GM23338 (cell line): ENCODE data around the gene GSTM5. TPM values are rescaled to one million over a fixed set of nuclear protein-coding genes. Genes with fewer than 3 reads are reported as not detected.

Source experiments
- ATAC-seq: fragments of 200-7000 bp; cut with Tn5 transposase; 3 replicates; pipeline ENCODE4 v1.9.1; 2020
- DNase-seq: peaks from one replicate; pipeline ENCODE4 v3.0.0-alpha.2; 2015; ENCODE audit warnings: low spot score
- H2AFZ ChIP-seq: fragments of 200-600 bp; sonication (generic); 2 replicates; pipeline ENCODE4 v1.8.0; 2016; ENCODE audit warnings: antibody characterized with exemption, mild to moderate bottlenecking, moderate library complexity
- H3F3A ChIP-seq: fragments of 200-600 bp; sonication (generic); replicated peaks from 2 replicates; pipeline ENCODE4 v1.8.0; 2017; ENCODE audit warnings: antibody characterized with exemption, mixed run types, low read depth
- H3K27ac ChIP-seq: fragments of 200-600 bp; sonication (generic); 2 replicates; pipeline ENCODE4 v1.6.1; 2016; ENCODE audit warnings: low read depth
- H3K27me3 ChIP-seq: fragments of 200-600 bp; sonication (generic); 2 replicates; pipeline ENCODE4 v1.8.0; 2016; ENCODE audit warnings: mild to moderate bottlenecking, mixed run types, moderate library complexity; ENCODE audit not compliant: insufficient read depth
- H3K36me3 ChIP-seq: fragments of 200-600 bp; sonication (generic); 2 replicates; pipeline ENCODE4 v1.8.0; 2016; ENCODE audit warnings: mild to moderate bottlenecking; ENCODE audit not compliant: insufficient read depth
- H3K4me1 ChIP-seq: fragments of 200-600 bp; sonication (generic); 2 replicates; pipeline ENCODE4 v1.8.0; 2016; ENCODE audit warnings: mild to moderate bottlenecking, moderate library complexity; ENCODE audit not compliant: insufficient read depth
- H3K4me2 ChIP-seq: fragments of 200-600 bp; sonication (generic); 2 replicates; pipeline ENCODE4 v1.7.1; 2017; ENCODE audit warnings: mixed run types
- H3K4me3 ChIP-seq: fragments of 200-600 bp; sonication (generic); 2 replicates; pipeline ENCODE4 v1.6.1; 2016; ENCODE audit warnings: mixed run types
- H3K79me2 ChIP-seq: fragments of 200-600 bp; sonication (generic); replicated peaks from 2 replicates; pipeline ENCODE4 v1.8.0; 2017; ENCODE audit warnings: mild to moderate bottlenecking; ENCODE audit not compliant: insufficient read depth
- H3K9me2 ChIP-seq: fragments of 200-600 bp; sonication (generic); 2 replicates; pipeline ENCODE4 v1.8.0; 2017; ENCODE audit not compliant: insufficient read depth
- H4K20me1 ChIP-seq: fragments of 200-600 bp; sonication (generic); replicated peaks from 2 replicates; pipeline ENCODE4 v1.8.0; 2017; ENCODE audit warnings: mild to moderate bottlenecking; ENCODE audit not compliant: insufficient read depth
- H3K27ac Mint-ChIP-seq: 2 replicates; pipeline ENCODE4 v1.8.0; 2020; ENCODE audit warnings: inconsistent platforms, mild to moderate bottlenecking, moderate library complexity, mixed read lengths
- H3K27me3 Mint-ChIP-seq: 3 replicates; pipeline ENCODE4 v1.8.0; 2022; ENCODE audit warnings: low read depth, mild to moderate bottlenecking, moderate library complexity, mixed read lengths, inconsistent platforms; ENCODE audit not compliant: insufficient read depth, poor library complexity
- H3K36me3 Mint-ChIP-seq: 3 replicates; pipeline ENCODE4 v1.8.0; 2021; ENCODE audit warnings: low read depth, mild to moderate bottlenecking, inconsistent platforms, moderate library complexity, mixed read lengths
- H3K4me1 Mint-ChIP-seq: 3 replicates; pipeline ENCODE4 v1.8.0; 2020; ENCODE audit warnings: mild to moderate bottlenecking, inconsistent platforms, mixed read lengths
- H3K4me3 Mint-ChIP-seq: 3 replicates; pipeline ENCODE4 v1.8.0; 2021; ENCODE audit warnings: moderate library complexity, mild to moderate bottlenecking, inconsistent platforms, mixed read lengths
- H3K9me3 Mint-ChIP-seq: 3 replicates; pipeline ENCODE4 v1.8.0; 2020; ENCODE audit warnings: moderate library complexity, mild to moderate bottlenecking, inconsistent platforms, mixed read lengths
- CREB1 ChIP-seq: fragments of 250-450 bp; sonication (Bioruptor Pico); IDR thresholded peaks from 2 replicates; pipeline ENCODE4 v1.5.0; 2020; ENCODE audit warnings: low read depth, mild to moderate bottlenecking, moderate library complexity
- CTCF ChIP-seq, 2 experiments: fragments of 200-600 bp in 1 of 2; sonication (generic) in 1 of 2; conservative IDR thresholded peaks; 2 replicates each; pipeline versions ENCODE4 v1.5.1 to v1.6.1; 2016 to 2017; ENCODE audit warnings: antibody characterized with exemption in 2 of 2, low read depth in 2 of 2, mild to moderate bottlenecking in 2 of 2, moderate library complexity in 1 of 2
- ETS1 ChIP-seq: IDR thresholded peaks from 2 replicates; pipeline ENCODE4 v1.6.1; 2016; ENCODE audit warnings: antibody characterized with exemption
- EZH2 ChIP-seq: fragments of 200-600 bp; sonication (generic); IDR thresholded peaks from one replicate; pipeline ENCODE4 v1.8.0; 2017; ENCODE audit warnings: antibody characterized with exemption, mild to moderate bottlenecking, low read depth; ENCODE audit not compliant: unreplicated experiment
- EZH2phosphoT487 ChIP-seq: fragments of 200-600 bp; sonication (generic); IDR thresholded peaks from one replicate; pipeline ENCODE4 v1.8.1; 2018; ENCODE audit warnings: antibody characterized with exemption; ENCODE audit not compliant: unreplicated experiment
- JUNB ChIP-seq: IDR thresholded peaks from one replicate; pipeline ENCODE4 v1.6.1; 2016; ENCODE audit warnings: antibody characterized with exemption; ENCODE audit not compliant: unreplicated experiment
- NANOG ChIP-seq: IDR thresholded peaks from 2 replicates; pipeline ENCODE4 v1.6.1; 2016; ENCODE audit warnings: antibody characterized with exemption, borderline replicate concordance
- POLR2AphosphoS5 ChIP-seq: IDR thresholded peaks from 2 replicates; pipeline ENCODE4 v1.6.1; 2016; ENCODE audit warnings: antibody characterized with exemption, low read depth
- ZNF114 ChIP-seq: fragments of 250-450 bp; sonication (Bioruptor Pico); IDR thresholded peaks from 2 replicates; pipeline ENCODE4 v1.5.0; 2020; ENCODE audit warnings: mild to moderate bottlenecking, moderate library complexity
- ZNF331 ChIP-seq: fragments of 250-450 bp; sonication (Bioruptor Pico); IDR thresholded peaks from 2 replicates; pipeline ENCODE4 v1.5.0; 2020; ENCODE audit warnings: low read depth, mild to moderate bottlenecking, moderate library complexity
- ZNF462 ChIP-seq: fragments of 250-450 bp; sonication (Bioruptor Pico); IDR thresholded peaks from 2 replicates; pipeline ENCODE4 v1.5.0; 2020; ENCODE audit warnings: mild to moderate bottlenecking, moderate library complexity
- polyA plus RNA-seq: library from polyadenylated mRNA; unstranded; fragments of >200 nt; fragmentation: Nextera tagmentation; extraction: Ambion mirVana; gene quantifications from 2 replicates; pipeline ENCODE4 v1.2.1, GENCODE V29; 2016
- total RNA-seq: library from RNA; depleted of rRNA; stranded (reverse); fragments of >200 nt; shearing (Covaris generic); gene quantifications from 2 replicates; pipeline ENCODE4 v1.2.3, GENCODE V29; 2014

GSTM5 gene
- total and polyA plus RNA-seq, 2 experiments from 2014 or later = 2.5 to 5.0 TPM

GRCh38 chr1:109761227-109762038, 49.4 kb downstream of the GSTM5 start:
- H3K79me2 ChIP-seq = no peaks in the 10 kb centered on the region
- TF ChIP-seq CTCF (conservative IDR thresholded peaks at IDR 0.05; ENCODE audit: low read depth in 2 of 2) (no peak), ZNF331 (CRISPR knock-in tag) (no peak), NANOG (no peak), ETS1 (no peak), ZNF114 (CRISPR knock-in tag) (no peak), EZH2 (no peak), EZH2phosphoT487 (no peak), JUNB (no peak), POLR2AphosphoS5 (no peak)
- no peak overlapping the region for H3K27ac ChIP-seq
- Mint-ChIP-seq H3K4me3 (no peak overlapping the region), H3K4me1 (peaks cover 5% of the 10 kb centered on the region), H3K27ac (no peak overlapping the region), H3K9me3 (no peaks in the 10 kb centered on the region; the same call in 2 of the 3 replicates), H3K36me3 (no peaks in the 10 kb centered on the region; the same call in 2 of the 3 replicates), H3K27me3 (peaks cover 13% of the 10 kb centered on the region)
- H2AFZ ChIP-seq = no peak overlapping the region
- H3K4me2 ChIP-seq = no peak overlapping the region
- H3K4me3 ChIP-seq = no peak overlapping the region
- no peaks in the 10 kb centered on the region for H4K20me1 ChIP-seq
- H3K9me2 ChIP-seq = no peaks in the 10 kb centered on the region
- H3K36me3 ChIP-seq = no peaks in the 10 kb centered on the region
- DNase-seq (no peak), ATAC-seq (no peak)
- H3F3A ChIP-seq = no peaks in the 10 kb centered on the region
- H3K27me3 ChIP-seq = no peaks in the 10 kb centered on the region
- H3K4me1 ChIP-seq = no peaks in the 10 kb centered on the region

GRCh38 chr1:109762039-109762585, 50.1 kb downstream of the GSTM5 start:
- H3F3A ChIP-seq = no peaks in the 10 kb centered on the region
- H3K36me3 Mint-ChIP-seq = no peaks in the 10 kb centered on the region; the same call in 2 of the 3 replicates
- no peak overlapping the region for H3K27ac Mint-ChIP-seq
- no peak overlapping the region for H3K4me2 ChIP-seq
- no peaks in the 10 kb centered on the region for H3K9me2 ChIP-seq
- DNase-seq (no peak), ATAC-seq (no peak)
- no peaks in the 10 kb centered on the region for H3K79me2 ChIP-seq
- no peak overlapping the region for H3K4me3 Mint-ChIP-seq
- no peak overlapping the region for H2AFZ ChIP-seq
- no peaks in the 10 kb centered on the region for H3K36me3 ChIP-seq
- H3K9me3 Mint-ChIP-seq = no peaks in the 10 kb centered on the region; the same call in 2 of the 3 replicates
- peaks cover 5% of the 10 kb centered on the region for H3K4me1 Mint-ChIP-seq
- H3K27me3 Mint-ChIP-seq = peaks cover 13% of the 10 kb centered on the region
- no peak for TF ChIP-seq ZNF462 (CRISPR knock-in tag)
- no peak for TF ChIP-seq ZNF114 (CRISPR knock-in tag)
- no peak for TF ChIP-seq ZNF331 (CRISPR knock-in tag)
- no peak for TF ChIP-seq CREB1
- TF ChIP-seq EZH2phosphoT487 = no peak
- no peak overlapping the region for H3K4me3 ChIP-seq
- no peaks in the 10 kb centered on the region for H4K20me1 ChIP-seq
- no peaks in the 10 kb centered on the region for H3K4me1 ChIP-seq
- H3K27ac ChIP-seq = no peak overlapping the region
- no peaks in the 10 kb centered on the region for H3K27me3 ChIP-seq
